T-helper 22 cell (primary cell): ENCODE results near the gene HPS1.
"Not testable (repeated sequence)": the region's sequence is repeated elsewhere in the genome, so short reads cannot be mapped to it uniquely, and the experiment has no call there.

ENCODE experiments used
- DNase-seq: peaks from one replicate; pipeline ENCODE4 v3.0.0-alpha.2; 2020; ENCODE audit warnings: low read depth

Gene HPS1

DNA sequence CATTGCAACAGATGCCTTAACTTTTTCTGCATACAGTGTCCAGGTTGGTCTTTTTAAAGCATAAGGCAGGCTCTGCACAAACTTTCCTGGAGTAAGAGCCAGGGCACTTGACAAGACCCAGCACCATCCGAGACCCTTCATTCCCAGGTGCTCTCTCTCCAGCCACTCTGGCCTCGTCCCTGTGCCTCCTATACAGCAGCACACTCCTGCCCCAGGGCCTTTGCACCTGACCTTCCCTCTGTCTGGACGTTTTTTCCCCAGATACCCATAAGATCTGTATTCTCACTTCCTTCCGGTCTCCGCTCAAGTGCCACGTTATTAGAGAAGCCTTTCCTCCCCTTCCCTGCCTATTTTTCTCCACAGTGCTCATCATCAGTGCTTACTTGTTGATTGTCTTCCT is 57.3 kb downstream of the HPS1 start:
- no peak for DNase-seq

DNA sequence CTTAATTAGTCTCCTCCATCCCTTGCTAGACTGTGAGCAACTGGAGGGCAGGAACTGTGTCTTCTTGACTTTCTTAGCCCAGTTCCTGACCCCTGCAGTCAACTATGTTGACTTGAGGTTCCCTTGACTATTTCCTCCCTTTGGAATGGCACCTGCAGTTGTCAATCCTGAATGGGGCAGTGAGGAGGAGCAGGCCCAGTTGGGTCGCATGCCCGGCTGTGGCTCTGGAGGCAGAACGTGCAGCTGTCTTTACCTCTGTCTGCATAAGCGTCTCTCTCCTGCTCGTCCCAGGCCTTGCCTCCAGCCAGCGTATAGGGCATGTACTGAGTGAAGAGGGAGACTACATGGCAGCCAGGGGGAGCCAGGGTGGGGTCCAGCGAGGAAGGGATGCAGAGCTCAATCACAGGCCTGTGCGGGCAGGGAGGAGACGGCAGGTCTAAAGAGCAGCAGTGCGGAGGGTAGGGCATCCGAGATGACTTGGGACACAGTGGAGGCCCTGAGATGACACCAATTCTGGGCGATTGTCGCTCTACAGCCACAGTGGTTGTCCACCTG is 58.6 kb downstream of the HPS1 start:
- DNase-seq: no peak

- no peak for DNase-seq
Measured at GRCh38 chr10:98384531-98385133, 62.1 kb downstream of the HPS1 start.

DNA sequence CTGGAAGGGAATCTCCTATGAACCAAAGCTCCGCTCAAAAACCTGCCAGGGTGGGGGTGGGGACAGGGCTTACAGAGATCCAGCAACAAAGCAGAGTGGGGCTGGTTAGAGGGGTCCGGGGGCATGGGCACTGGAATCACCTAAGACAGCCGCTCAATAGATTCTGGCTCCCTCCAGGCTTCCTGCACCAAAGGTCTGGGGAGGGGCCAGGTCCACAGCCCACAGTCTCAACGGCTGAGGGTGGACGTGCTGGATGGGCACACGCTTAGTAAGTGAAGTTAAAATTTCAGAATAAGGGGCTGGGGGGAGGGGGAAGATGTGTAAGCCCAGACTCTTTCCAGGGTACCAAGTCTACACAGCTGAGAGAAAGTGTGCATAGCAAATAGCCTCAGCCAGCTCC is 62.9 kb downstream of the HPS1 start:
- no peak for DNase-seq

GRCh38 chr10:98383134-98383667 is 63.5 kb downstream of the HPS1 start:
- DNase-seq: not testable (repeated sequence)

- no peak for DNase-seq
Measured at GRCh38 chr10:98382691-98383101, 64.0 kb downstream of the HPS1 start.

DNA sequence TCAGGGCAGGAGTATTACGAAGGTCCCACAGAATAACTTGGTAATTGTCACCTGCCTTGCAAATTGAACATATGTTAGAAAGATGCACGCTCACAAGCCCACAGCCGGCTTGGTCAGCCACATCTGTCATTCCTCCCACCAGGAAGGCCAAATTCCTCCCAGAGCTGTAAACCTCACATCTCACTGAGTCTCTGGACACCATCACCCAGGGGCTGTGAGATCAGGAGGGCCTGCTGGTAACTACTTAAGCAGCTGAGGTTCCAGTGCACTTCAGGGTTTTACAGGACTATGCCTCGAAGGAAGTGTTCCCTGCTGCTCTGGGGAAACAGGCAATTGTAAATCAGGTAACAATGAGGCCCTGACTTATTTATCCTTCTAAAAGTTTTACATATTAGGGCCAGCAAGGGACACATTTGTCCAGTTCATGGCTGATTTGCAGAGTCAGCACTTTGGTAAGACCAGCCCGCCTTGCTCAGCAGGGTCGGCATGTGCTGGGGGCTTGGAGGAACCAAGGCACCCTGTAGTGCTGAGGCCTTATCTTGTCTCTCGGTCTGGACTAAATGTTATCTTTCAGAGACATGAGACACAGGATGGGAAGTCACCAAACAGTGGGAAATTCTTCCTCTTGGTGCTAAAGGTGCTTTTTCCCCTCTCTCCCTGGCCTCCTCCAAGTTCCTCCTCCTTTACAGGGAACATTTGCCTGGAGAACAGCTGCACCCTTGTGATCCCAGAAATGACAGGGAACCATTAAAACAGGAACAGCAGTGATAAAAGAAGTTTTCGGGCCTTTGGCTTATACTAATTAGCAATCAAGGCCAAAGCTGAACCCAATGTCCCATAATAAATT is 66.0 kb downstream of the HPS1 start:
- no peak for DNase-seq

GRCh38 chr10:98378722-98379121 is 68.0 kb downstream of the HPS1 start:
- no peak for DNase-seq

- no peak for DNase-seq
Measured at GRCh38 chr10:98377536-98377935, 69.2 kb downstream of the HPS1 start.

- no peak for DNase-seq
Measured at GRCh38 chr10:98377001-98377400, 69.7 kb downstream of the HPS1 start.

GRCh38 chr10:98376485-98376884 is 70.2 kb downstream of the HPS1 start:
- DNase-seq: no peak

- no peak for DNase-seq
Measured at GRCh38 chr10:98374217-98374985, 72.3 kb downstream of the HPS1 start.

DNA sequence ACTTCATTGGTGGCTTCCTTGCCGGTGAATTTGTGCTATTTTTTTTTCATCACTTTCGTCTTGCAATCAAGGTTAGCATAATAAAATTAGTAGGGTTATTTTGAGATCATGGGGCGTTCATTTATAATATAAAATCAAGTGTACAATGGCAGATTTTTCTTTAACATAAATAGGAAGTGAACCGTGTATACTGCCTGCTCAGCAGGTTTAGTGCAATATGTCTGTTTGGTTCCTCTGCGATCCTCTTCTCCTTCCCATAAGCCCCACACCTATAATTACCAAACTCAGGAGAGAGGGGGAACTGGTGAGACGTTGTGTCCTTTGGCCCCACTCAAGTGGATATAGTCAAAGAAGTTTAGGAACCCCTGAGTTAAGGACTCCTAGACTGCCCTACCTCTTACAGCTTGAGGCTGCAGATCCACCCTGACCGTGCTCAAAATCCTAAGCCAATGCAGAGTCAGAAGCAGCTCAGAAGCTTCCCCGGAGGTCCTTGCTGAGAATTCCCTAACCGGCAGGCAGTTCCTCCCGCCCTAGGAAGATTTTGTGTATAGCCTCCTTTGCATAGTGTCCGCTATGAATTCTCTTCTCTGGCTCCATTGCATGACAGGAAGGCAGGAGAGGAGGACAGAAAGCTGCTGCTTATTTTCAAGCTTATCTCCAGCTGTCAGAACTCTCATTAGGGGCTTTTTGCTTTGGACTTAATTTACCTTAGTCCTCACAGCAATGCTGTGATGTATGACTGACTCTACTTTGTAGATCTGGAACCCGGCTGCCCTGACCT is 73.3 kb downstream of the HPS1 start:
- no peak for DNase-seq

- DNase-seq: no peak
Measured at GRCh38 chr10:98370831-98371820, 75.6 kb downstream of the HPS1 start.

DNA sequence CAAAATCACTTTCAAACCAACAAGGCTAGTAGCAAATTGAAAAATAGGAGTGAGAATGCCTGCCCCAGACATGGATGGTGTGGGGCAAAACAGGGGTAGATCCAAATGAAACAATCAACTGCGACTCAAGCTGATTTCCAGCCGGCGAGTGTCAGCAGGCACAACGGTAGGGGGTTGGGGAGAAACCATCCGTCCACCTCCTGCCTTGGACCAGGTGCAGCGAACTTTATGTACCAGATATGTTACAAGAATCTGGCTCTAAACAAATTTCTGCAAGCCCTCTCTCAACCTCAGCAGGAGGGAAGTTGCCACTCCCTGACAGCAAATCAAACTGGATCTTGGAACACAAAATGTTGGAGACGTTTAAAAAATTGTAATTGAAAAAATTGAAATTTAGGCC is 76.9 kb downstream of the HPS1 start:
- no peak for DNase-seq

GRCh38 chr10:98368644-98369043 is 78.1 kb downstream of the HPS1 start:
- no peak for DNase-seq

DNA sequence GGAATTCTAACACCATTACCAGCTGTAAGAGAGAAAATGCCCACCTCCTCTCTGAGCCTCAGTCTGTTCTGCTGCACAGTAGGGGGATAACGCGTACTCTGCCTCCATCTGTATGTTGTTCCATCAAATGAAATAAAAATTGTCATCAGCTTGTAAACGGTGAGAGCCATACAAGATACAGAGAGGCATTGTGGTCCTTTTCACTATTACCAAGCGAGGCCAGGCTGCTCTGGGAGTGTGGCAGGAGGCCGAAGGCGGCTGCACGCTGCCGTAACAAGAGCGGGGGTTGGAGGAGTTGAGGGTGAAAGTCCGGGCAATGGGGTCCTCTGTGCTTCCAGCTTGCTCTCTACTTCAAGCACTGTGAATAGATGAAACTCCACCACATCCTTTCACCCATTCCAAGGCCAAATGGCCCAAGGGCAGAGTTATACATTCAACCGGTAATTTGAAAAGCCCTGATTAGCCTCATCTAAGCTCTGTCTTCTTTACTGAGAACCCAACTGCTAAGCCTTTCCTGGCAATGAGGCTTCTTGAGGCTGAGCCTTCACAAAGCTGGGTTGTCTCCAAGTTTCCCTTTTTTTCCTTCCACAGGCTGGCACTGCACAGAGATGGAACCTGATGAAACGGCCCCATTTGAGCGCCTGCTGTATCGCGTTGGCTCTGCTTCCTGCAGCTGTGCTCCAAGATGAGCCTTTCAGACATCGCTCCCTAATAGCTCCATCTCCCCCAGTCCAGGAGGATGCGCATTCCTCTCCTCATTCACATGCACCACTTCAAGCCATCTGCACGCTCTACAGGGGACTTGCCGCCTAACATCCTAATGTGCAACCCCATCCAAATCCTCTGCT is 78.9 kb downstream of the HPS1 start:
- DNase-seq: no peak
